LoVo (cell line): ENCODE measurements around the gene RGS3.

ENCODE experiments used
- DNase-seq: peaks from one replicate; pipeline ENCODE4 v3.0.0-alpha.2; 2016; ENCODE audit warnings: low spot score

RGS3 gene

GRCh38 chr9:113619491-113620376, 156.2 kb downstream of the RGS3 start:
- no peak for DNase-seq

GRCh38 chr9:113620377-113621161, 157.0 kb downstream of the RGS3 start:
- peak; percentile 71 for DNase-seq

GRCh38 chr9:113621309-113621791, 157.8 kb downstream of the RGS3 start:
- DNase-seq, result no peak

GRCh38 chr9:113621980-113622379, 158.5 kb downstream of the RGS3 start:
- DNase-seq, result no peak

- DNase-seq, result peak; percentile 23
Observed at GRCh38 chr9:113622600-113623400, 159.3 kb downstream of the RGS3 start.

GRCh38 chr9:113623851-113624485, 160.4 kb downstream of the RGS3 start:
- no peak for DNase-seq

- DNase-seq, result no peak
Observed at GRCh38 chr9:113624721-113625120, 161.2 kb downstream of the RGS3 start.

GRCh38 chr9:113625486-113625885, 162.0 kb downstream of the RGS3 start:
- DNase-seq, result no peak

- no peak for DNase-seq
Observed at GRCh38 chr9:113626735-113627495, 163.4 kb downstream of the RGS3 start.

GRCh38 chr9:113628621-113629020, 165.1 kb downstream of the RGS3 start:
- DNase-seq, result no peak

- DNase-seq, result no peak
Observed at GRCh38 chr9:113630386-113631136, 167.0 kb downstream of the RGS3 start.

GRCh38 chr9:113631137-113631765, 167.7 kb downstream of the RGS3 start:
- DNase-seq, result no peak

GRCh38 chr9:113631871-113632665, 168.5 kb downstream of the RGS3 start:
- DNase-seq, result no peak

- no peak for DNase-seq
Observed at GRCh38 chr9:113632776-113633590, 169.5 kb downstream of the RGS3 start.

- no peak for DNase-seq
Observed at GRCh38 chr9:113633782-113634595, 170.5 kb downstream of the RGS3 start.

- DNase-seq, result no peak
Observed at GRCh38 chr9:113634596-113635515, 171.3 kb downstream of the RGS3 start.
